Smooth muscle cell (in vitro differentiated cells): Measurements from ENCODE around the gene SAMHD1. TPM values are rescaled to one million over a fixed set of nuclear protein-coding genes. Genes with fewer than 3 reads are reported as not detected.

ENCODE experiments used
- DNase-seq: peaks from one replicate; lab custom pipeline; 2025; ENCODE audit not compliant: unreplicated experiment; lab: John Stamatoyannopoulos, UW
- H2AFZ ChIP-seq: fragments of 200-600 bp; sonication (generic); 2 replicates; pipeline ENCODE4 v1.6.0; 2016; ENCODE audit warnings: antibody characterized with exemption, low read depth, mild to moderate bottlenecking
- H3F3A ChIP-seq: fragments of 200-600 bp; sonication (generic); 2 replicates; pipeline ENCODE4 v1.6.0; 2017; ENCODE audit warnings: antibody characterized with exemption, low read depth
- H3K27ac ChIP-seq: fragments of 200-600 bp; sonication (generic); 2 replicates; pipeline ENCODE4 v1.5.1; 2016; ENCODE audit warnings: low read depth, mild to moderate bottlenecking
- H3K27me3 ChIP-seq: fragments of 200-600 bp; sonication (generic); 2 replicates; pipeline ENCODE4 v1.6.1; 2016; ENCODE audit warnings: low read depth, mild to moderate bottlenecking
- H3K36me3 ChIP-seq: fragments of 200-600 bp; sonication (generic); 2 replicates; pipeline ENCODE4 v1.5.1; 2016; ENCODE audit warnings: low read depth
- H3K4me1 ChIP-seq: fragments of 200-600 bp; sonication (generic); 2 replicates; pipeline ENCODE4 v1.5.1; 2016; ENCODE audit warnings: low read depth
- H3K4me2 ChIP-seq: fragments of 200-600 bp; sonication (generic); 2 replicates; pipeline ENCODE4 v1.6.0; 2016; ENCODE audit warnings: mild to moderate bottlenecking
- H3K4me3 ChIP-seq: fragments of 200-600 bp; sonication (generic); 2 replicates; pipeline ENCODE4 v1.5.1; 2016; ENCODE audit warnings: mild to moderate bottlenecking
- H3K79me2 ChIP-seq: fragments of 200-600 bp; sonication (generic); 2 replicates; pipeline ENCODE4 v1.6.0; 2016; ENCODE audit warnings: low read depth, mild to moderate bottlenecking
- H3K9ac ChIP-seq: fragments of 200-600 bp; sonication (generic); 2 replicates; pipeline ENCODE4 v1.6.0; 2016; ENCODE audit warnings: low read depth
- H3K9me3 ChIP-seq: fragments of 200-600 bp; sonication (generic); replicated peaks from 2 replicates; pipeline ENCODE4 v1.5.1; 2016; ENCODE audit warnings: low read depth
- H4K20me1 ChIP-seq: fragments of 200-600 bp; sonication (generic); 2 replicates; pipeline ENCODE4 v1.6.0; 2016; ENCODE audit warnings: low read depth
- CTCF ChIP-seq: fragments of 200-600 bp; sonication (generic); IDR thresholded peaks from 2 replicates; pipeline ENCODE4 v1.5.1; 2017; ENCODE audit warnings: borderline replicate concordance, mild to moderate bottlenecking, antibody characterized with exemption; ENCODE audit not compliant: insufficient read depth, poor library complexity, severe bottlenecking
- WGBS: methylation state at CpG from one replicate; pipeline ENCODE4 v1.1.7; 2016; ENCODE audit warnings: low lambda C conversion rate; 5-methylcytosine and 5-hydroxymethylcytosine counted together
- polyA plus RNA-seq: library from polyadenylated mRNA; unstranded; fragments of >200 nt; fragmentation: Nextera tagmentation; extraction: Ambion mirVana; gene quantifications from 2 replicates; pipeline ENCODE4 v1.2.1, GENCODE V29; 2016
- total RNA-seq: library from RNA; depleted of rRNA; stranded (reverse); fragments of >200 nt; gene quantifications from 2 replicates; pipeline ENCODE4 v1.2.3, GENCODE V29; 2014

Gene SAMHD1
- total and polyA plus RNA-seq, 2 experiments from 2014 or later, result 2.1 to 4.6 TPM

- Histone ChIP-seq H3K4me3 (no peak overlapping the region), H3F3A (no peaks in the 10 kb centered on the region), H4K20me1 (no peaks in the 10 kb centered on the region), H2AFZ (no peak overlapping the region), H3K4me1 (no peaks in the 10 kb centered on the region), H3K9me3 (peaks cover 4% of the 10 kb centered on the region), H3K27ac (no peak overlapping the region), H3K27me3 (no peaks in the 10 kb centered on the region), H3K4me2 (no peak overlapping the region), H3K79me2 (no peaks in the 10 kb centered on the region), H3K36me3 (no peaks in the 10 kb centered on the region), H3K9ac (no peak overlapping the region)
- no peak for DNase-seq
- TF ChIP-seq CTCF, result no peak
- WGBS, result 97% methylated on average over 4 of the region's 4 CpGs
Measured at GRCh38 chr20:36992802-36993334, 41.4 kb upstream of the SAMHD1 start.

GRCh38 chr20:36991703-36992102 lies 40.2 kb upstream of the SAMHD1 start:
- Histone ChIP-seq H4K20me1 (no peaks in the 10 kb centered on the region), H3F3A (no peaks in the 10 kb centered on the region), H3K9ac (no peak overlapping the region), H3K4me2 (no peak overlapping the region), H3K4me3 (no peak overlapping the region), H2AFZ (no peak overlapping the region), H3K9me3 (peaks cover 4% of the 10 kb centered on the region), H3K79me2 (no peaks in the 10 kb centered on the region), H3K36me3 (no peaks in the 10 kb centered on the region), H3K27ac (no peak overlapping the region), H3K27me3 (no peaks in the 10 kb centered on the region), H3K4me1 (no peaks in the 10 kb centered on the region)
- DNase-seq, result no peak
- WGBS, result 95% methylated on average over 3 of the region's 3 CpGs
- no peak for TF ChIP-seq CTCF

GRCh38 chr20:36989797-36990196 lies 38.3 kb upstream of the SAMHD1 start:
- H3K27ac ChIP-seq, result no peak overlapping the region
- no peaks in the 10 kb centered on the region for H3K79me2 ChIP-seq
- no peak overlapping the region for H3K9ac ChIP-seq
- H3K9me3 ChIP-seq, result peaks cover 4% of the 10 kb centered on the region
- H3K27me3 ChIP-seq, result no peaks in the 10 kb centered on the region
- no peaks in the 10 kb centered on the region for H3K4me1 ChIP-seq
- WGBS, result 85% methylated on average over 6 of the region's 6 CpGs
- H3F3A ChIP-seq, result no peaks in the 10 kb centered on the region
- no peaks in the 10 kb centered on the region for H3K36me3 ChIP-seq
- no peak for TF ChIP-seq CTCF
- no peak for DNase-seq
- H2AFZ ChIP-seq, result no peak overlapping the region
- H3K4me3 ChIP-seq, result no peak overlapping the region
- no peak overlapping the region for H3K4me2 ChIP-seq
- H4K20me1 ChIP-seq, result no peaks in the 10 kb centered on the region

GRCh38 chr20:36988494-36988966 lies 37.0 kb upstream of the SAMHD1 start:
- Histone ChIP-seq H3K9ac (no peak overlapping the region), H3K4me2 (no peak overlapping the region), H3K36me3 (no peaks in the 10 kb centered on the region), H2AFZ (no peak overlapping the region), H3K9me3 (peaks cover 4% of the 10 kb centered on the region), H3K79me2 (no peaks in the 10 kb centered on the region), H3F3A (no peaks in the 10 kb centered on the region), H3K4me1 (no peaks in the 10 kb centered on the region), H3K4me3 (no peak overlapping the region), H3K27me3 (no peaks in the 10 kb centered on the region), H3K27ac (no peak overlapping the region), H4K20me1 (no peaks in the 10 kb centered on the region)
- TF ChIP-seq CTCF, result no peak
- WGBS, result 94% methylated on average over 3 of the region's 3 CpGs
- no peak for DNase-seq
